ENCODE measurements around the gene TCTN2.

- no peak for TF ChIP-seq CTCF (IDR thresholded peaks at IDR 0.05; ENCODE audit: low read length)
- no peak for TF ChIP-seq EZH2phosphoT487 (IDR thresholded peaks at IDR 0.05; ENCODE audit: low read length)
Measured at GRCh38 chr12:123723765-123724164, 52.9 kb downstream of the TCTN2 start.
